Measurements from ENCODE around the gene TPSG1.
"Not testable (repeated sequence)": the region's sequence is repeated elsewhere in the genome, so short reads cannot be mapped to it uniquely, and the experiment has no call there.

- not testable (repeated sequence) for TF ChIP-seq EZH2 (IDR thresholded peaks at IDR 0.05; ENCODE audit: borderline replicate concordance, low read depth, low read length, poor library complexity, severe bottlenecking); CTCF (conservative IDR thresholded peaks at IDR 0.05; ENCODE audit: low read depth, low read length)
Observed at GRCh38 chr16:1198671-1199346, 26.3 kb downstream of the TPSG1 start.

Measured in A673 (cell line).